Esophagus squamous epithelium (tissue), 5 donors: ENCODE measurements around the gene SMARCA2. TPM values are rescaled to one million over a fixed set of nuclear protein-coding genes. Genes with fewer than 3 reads are reported as not detected.
A peak's percentile ranks its signal among the peaks of the same experiment; 100 is the strongest.

Experiments
- DNase-seq: peaks from one replicate; lab custom pipeline; 2025; lab: John Stamatoyannopoulos, UW
- H3K27ac ChIP-seq, 4 donors: fragments of 200-600 bp; sonication (generic); one replicate each; pipeline ENCODE4 v1.5.1; 2016 to 2019; ENCODE audit warnings: mild to moderate bottlenecking in 1 of 4
- H3K27me3 ChIP-seq, 4 donors: fragments of 200-600 bp; sonication (generic); 1 replicate in 3 of 4; 2 replicates in 1 of 4; pipeline versions ENCODE4 v1.5.1 to v1.6.0; 2017 to 2021; ENCODE audit warnings: antibody characterized with exemption in 1 of 4
- H3K36me3 ChIP-seq, 3 donors: fragments of 200-600 bp; sonication (generic); one replicate each; pipeline ENCODE4 v1.5.1; 2016 to 2019
- H3K4me1 ChIP-seq, 3 donors: fragments of 200-600 bp; sonication (generic); one replicate each; pipeline ENCODE4 v1.5.1; 2017 to 2019
- H3K4me3 ChIP-seq, 4 donors: fragments of 200-600 bp; sonication (generic); 1 replicate in 3 of 4; 2 replicates in 1 of 4; pipeline ENCODE4 v1.5.1; 2016 to 2019; ENCODE audit warnings: mild to moderate bottlenecking in 2 of 4, moderate library complexity in 1 of 4
- H3K9me3 ChIP-seq, 3 donors: fragments of 200-600 bp; sonication (generic); one replicate each; pipeline ENCODE4 v1.5.1; 2016 to 2019
- CTCF ChIP-seq, 6 experiments: fragments of 450-650 bp in 4 of 6; fragments of 200-600 bp in 2 of 6; sonication (generic) in 2 of 6; IDR thresholded peaks; one replicate each; pipeline ENCODE4 v1.5.1; 2016 to 2019; ENCODE audit warnings: antibody characterized with exemption in 6 of 6, mild to moderate bottlenecking in 4 of 6, moderate library complexity in 4 of 6
- POLR2A ChIP-seq, 4 donors: fragments of 450-650 bp; IDR thresholded peaks; one replicate each; pipeline ENCODE4 v1.6.1; 2017; ENCODE audit warnings: antibody characterized with exemption in 4 of 4, mild to moderate bottlenecking in 4 of 4, moderate library complexity in 3 of 4
- WGBS, 2 donors: methylation state at CpG; one replicate each; pipeline ENCODE4 v1.1.5; 2018; 5-methylcytosine and 5-hydroxymethylcytosine counted together
- intact Hi-C: fragments of 100-400 bp; cut with DNase I; formaldehyde crosslinking; loops from one replicate; pipeline ENCODE4 v1.15.0; 2022
- total RNA-seq, 4 donors: library from RNA; depleted of rRNA; stranded (reverse); fragments of >200 nt; gene quantifications; one replicate each; pipeline ENCODE4 v1.1.0, GENCODE V29; 2016
- donor health status: DM: yes; HTN: yes; CAD: no.

The SMARCA2 gene
- total RNA-seq, 4 donors from 2014 or later, result 51.0 to 93.3 (median 64.1) TPM

GRCh38 chr9:2086971-2087370 lies 71.8 kb downstream of the SMARCA2 start:
- Histone ChIP-seq H3K27me3 (no peaks in the 10 kb centered on the region), H3K9me3 (no peaks in the 10 kb centered on the region), H3K4me1 (peaks cover 0 to 7% (median 0%) of the 10 kb centered on the region in 3 donors), H3K4me3 (no peak overlapping the region), H3K27ac (no peak overlapping the region), H3K36me3 (peaks cover 6 to 97% (median 21%) of the 10 kb centered on the region in 3 donors)
- WGBS, 2 donors, result 80 to 88% methylated on average over 3 of the region's 3 CpGs
- TF ChIP-seq CTCF (IDR thresholded peaks at IDR 0.05), result no peak
- TF ChIP-seq POLR2A (IDR thresholded peaks at IDR 0.05), result no peak
- intact Hi-C loops, result no loop called here
- DNase-seq, result no peak

GRCh38 chr9:2087500-2088313 lies 72.6 kb downstream of the SMARCA2 start:
- TF ChIP-seq POLR2A (IDR thresholded peaks at IDR 0.05) (no peak), CTCF (IDR thresholded peaks at IDR 0.05) (peak; percentile 39 to 64 (median 54))
- DNase-seq, result no peak
- Histone ChIP-seq H3K4me3 (no peak overlapping the region), H3K9me3 (no peaks in the 10 kb centered on the region), H3K27me3 (no peaks in the 10 kb centered on the region), H3K4me1 (peaks cover 0 to 7% (median 0%) of the 10 kb centered on the region in 3 donors), H3K27ac (no peak overlapping the region), H3K36me3 (peaks cover 6 to 97% (median 16%) of the 10 kb centered on the region in 3 donors)
- 70 to 76% methylated on average over 6 of the region's 6 CpGs for whole genome bisulfite sequencing, 2 donors
- intact Hi-C loops, result no loop called here

GRCh38 chr9:2093920-2094597 lies 78.9 kb downstream of the SMARCA2 start:
- no peak for TF ChIP-seq POLR2A (IDR thresholded peaks at IDR 0.05)
- TF ChIP-seq CTCF (IDR thresholded peaks at IDR 0.05), result no peak
- Histone ChIP-seq H3K9me3 (no peaks in the 10 kb centered on the region), H3K4me1 (no peaks in the 10 kb centered on the region), H3K27ac (no peak overlapping the region), H3K4me3 (no peak overlapping the region), H3K27me3 (no peaks in the 10 kb centered on the region), H3K36me3 (peaks cover 8 to 100% (median 28%) of the 10 kb centered on the region in 3 donors)
- WGBS, 2 donors, result 14 to 67% methylated on average over 1 to 2 of the region's 2 CpGs
- no peak for DNase-seq
- intact Hi-C loops, result no loop called here

- Histone ChIP-seq H3K36me3 (peaks cover 8 to 100% (median 19%) of the 10 kb centered on the region in 3 donors), H3K27me3 (no peaks in the 10 kb centered on the region), H3K27ac (no peak overlapping the region), H3K4me1 (no peaks in the 10 kb centered on the region), H3K4me3 (no peak overlapping the region), H3K9me3 (no peaks in the 10 kb centered on the region)
- no peak for TF ChIP-seq POLR2A (IDR thresholded peaks at IDR 0.05)
- no peak for TF ChIP-seq CTCF (IDR thresholded peaks at IDR 0.05)
- WGBS, 2 donors, result 91 to 94% methylated on average over 6 of the region's 6 CpGs
- intact Hi-C loops, result no loop called here
- no peak for DNase-seq
Measured at GRCh38 chr9:2096376-2096970, 81.3 kb downstream of the SMARCA2 start.
